Measurements from ENCODE around the gene MXD3. TPM values are rescaled to one million over a fixed set of nuclear protein-coding genes. Genes with fewer than 3 reads are reported as not detected.
A peak's percentile ranks its signal among the peaks of the same experiment; 100 is the strongest.

The MXD3 gene
- total and polyA plus RNA-seq, 2 experiments from 2014 or later: 9.9 to 11.6 TPM

- peaks cover 25% of the 10 kb centered on the region for H3K4me1 Mint-ChIP-seq
- H3K36me3 Mint-ChIP-seq (ENCODE audit: low read depth): peaks cover 5% of the 10 kb centered on the region; the same call in 2 of the 3 replicates
- H3K27me3 Mint-ChIP-seq (ENCODE audit: insufficient read depth, low read depth, poor library complexity): peaks cover 18% of the 10 kb centered on the region
- Histone ChIP-seq H4K20me1 (replicated peaks; ENCODE audit: insufficient read depth) (peaks cover 2% of the 10 kb centered on the region; the same call in 1 of the 2 replicates), H3K27me3 (ENCODE audit: insufficient read depth) (no peaks in the 10 kb centered on the region; the same call in 1 of the 2 replicates), H3K36me3 (ENCODE audit: insufficient read depth) (peaks cover 6% of the 10 kb centered on the region; the same call in 1 of the 2 replicates), H3K4me3 (no peak overlapping the region), H3K27ac (ENCODE audit: low read depth) (no peak overlapping the region), H3F3A (replicated peaks; ENCODE audit: low read depth) (0 out of 2 replicates have a peak, but pooled peaks cover 6% of the 10 kb centered on the region), H3K79me2 (replicated peaks; ENCODE audit: insufficient read depth) (peaks cover 33% of the 10 kb centered on the region), H3K4me1 (ENCODE audit: insufficient read depth) (peaks cover 6% of the 10 kb centered on the region), H3K9me2 (ENCODE audit: insufficient read depth) (peaks cover 4% of the 10 kb centered on the region; the same call in 1 of the 2 replicates), H2AFZ (no peak overlapping the region), H3K4me2 (no peak overlapping the region)
- no peaks in the 10 kb centered on the region; the same call in 2 of the 3 replicates for H3K9me3 Mint-ChIP-seq
- DNase-seq (ENCODE audit: low spot score) (no peak), ATAC-seq (no peak)
- TF ChIP-seq, protein P1, sequence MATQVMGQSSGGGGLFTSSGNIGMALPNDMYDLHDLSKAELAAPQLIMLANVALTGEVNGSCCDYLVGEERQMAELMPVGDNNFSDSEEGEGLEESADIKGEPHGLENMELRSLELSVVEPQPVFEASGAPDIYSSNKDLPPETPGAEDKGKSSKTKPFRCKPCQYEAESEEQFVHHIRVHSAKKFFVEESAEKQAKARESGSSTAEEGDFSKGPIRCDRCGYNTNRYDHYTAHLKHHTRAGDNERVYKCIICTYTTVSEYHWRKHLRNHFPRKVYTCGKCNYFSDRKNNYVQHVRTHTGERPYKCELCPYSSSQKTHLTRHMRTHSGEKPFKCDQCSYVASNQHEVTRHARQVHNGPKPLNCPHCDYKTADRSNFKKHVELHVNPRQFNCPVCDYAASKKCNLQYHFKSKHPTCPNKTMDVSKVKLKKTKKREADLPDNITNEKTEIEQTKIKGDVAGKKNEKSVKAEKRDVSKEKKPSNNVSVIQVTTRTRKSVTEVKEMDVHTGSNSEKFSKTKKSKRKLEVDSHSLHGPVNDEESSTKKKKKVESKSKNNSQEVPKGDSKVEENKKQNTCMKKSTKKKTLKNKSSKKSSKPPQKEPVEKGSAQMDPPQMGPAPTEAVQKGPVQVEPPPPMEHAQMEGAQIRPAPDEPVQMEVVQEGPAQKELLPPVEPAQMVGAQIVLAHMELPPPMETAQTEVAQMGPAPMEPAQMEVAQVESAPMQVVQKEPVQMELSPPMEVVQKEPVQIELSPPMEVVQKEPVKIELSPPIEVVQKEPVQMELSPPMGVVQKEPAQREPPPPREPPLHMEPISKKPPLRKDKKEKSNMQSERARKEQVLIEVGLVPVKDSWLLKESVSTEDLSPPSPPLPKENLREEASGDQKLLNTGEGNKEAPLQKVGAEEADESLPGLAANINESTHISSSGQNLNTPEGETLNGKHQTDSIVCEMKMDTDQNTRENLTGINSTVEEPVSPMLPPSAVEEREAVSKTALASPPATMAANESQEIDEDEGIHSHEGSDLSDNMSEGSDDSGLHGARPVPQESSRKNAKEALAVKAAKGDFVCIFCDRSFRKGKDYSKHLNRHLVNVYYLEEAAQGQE (IDR thresholded peaks at IDR 0.05; ENCODE audit: unreplicated experiment): no peak
- TF ChIP-seq, protein P2, sequence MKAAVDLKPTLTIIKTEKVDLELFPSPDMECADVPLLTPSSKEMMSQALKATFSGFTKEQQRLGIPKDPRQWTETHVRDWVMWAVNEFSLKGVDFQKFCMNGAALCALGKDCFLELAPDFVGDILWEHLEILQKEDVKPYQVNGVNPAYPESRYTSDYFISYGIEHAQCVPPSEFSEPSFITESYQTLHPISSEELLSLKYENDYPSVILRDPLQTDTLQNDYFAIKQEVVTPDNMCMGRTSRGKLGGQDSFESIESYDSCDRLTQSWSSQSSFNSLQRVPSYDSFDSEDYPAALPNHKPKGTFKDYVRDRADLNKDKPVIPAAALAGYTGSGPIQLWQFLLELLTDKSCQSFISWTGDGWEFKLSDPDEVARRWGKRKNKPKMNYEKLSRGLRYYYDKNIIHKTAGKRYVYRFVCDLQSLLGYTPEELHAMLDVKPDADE (IDR thresholded peaks at IDR 0.05): no peak
- TF ChIP-seq EZH2 (IDR thresholded peaks at IDR 0.05; ENCODE audit: low read depth, unreplicated experiment): no peak
- TF ChIP-seq, protein P3, sequence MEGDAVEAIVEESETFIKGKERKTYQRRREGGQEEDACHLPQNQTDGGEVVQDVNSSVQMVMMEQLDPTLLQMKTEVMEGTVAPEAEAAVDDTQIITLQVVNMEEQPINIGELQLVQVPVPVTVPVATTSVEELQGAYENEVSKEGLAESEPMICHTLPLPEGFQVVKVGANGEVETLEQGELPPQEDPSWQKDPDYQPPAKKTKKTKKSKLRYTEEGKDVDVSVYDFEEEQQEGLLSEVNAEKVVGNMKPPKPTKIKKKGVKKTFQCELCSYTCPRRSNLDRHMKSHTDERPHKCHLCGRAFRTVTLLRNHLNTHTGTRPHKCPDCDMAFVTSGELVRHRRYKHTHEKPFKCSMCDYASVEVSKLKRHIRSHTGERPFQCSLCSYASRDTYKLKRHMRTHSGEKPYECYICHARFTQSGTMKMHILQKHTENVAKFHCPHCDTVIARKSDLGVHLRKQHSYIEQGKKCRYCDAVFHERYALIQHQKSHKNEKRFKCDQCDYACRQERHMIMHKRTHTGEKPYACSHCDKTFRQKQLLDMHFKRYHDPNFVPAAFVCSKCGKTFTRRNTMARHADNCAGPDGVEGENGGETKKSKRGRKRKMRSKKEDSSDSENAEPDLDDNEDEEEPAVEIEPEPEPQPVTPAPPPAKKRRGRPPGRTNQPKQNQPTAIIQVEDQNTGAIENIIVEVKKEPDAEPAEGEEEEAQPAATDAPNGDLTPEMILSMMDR (conservative IDR thresholded peaks at IDR 0.05; ENCODE audit: low read depth in 2 of 2): no peak
- TF ChIP-seq, protein P4, sequence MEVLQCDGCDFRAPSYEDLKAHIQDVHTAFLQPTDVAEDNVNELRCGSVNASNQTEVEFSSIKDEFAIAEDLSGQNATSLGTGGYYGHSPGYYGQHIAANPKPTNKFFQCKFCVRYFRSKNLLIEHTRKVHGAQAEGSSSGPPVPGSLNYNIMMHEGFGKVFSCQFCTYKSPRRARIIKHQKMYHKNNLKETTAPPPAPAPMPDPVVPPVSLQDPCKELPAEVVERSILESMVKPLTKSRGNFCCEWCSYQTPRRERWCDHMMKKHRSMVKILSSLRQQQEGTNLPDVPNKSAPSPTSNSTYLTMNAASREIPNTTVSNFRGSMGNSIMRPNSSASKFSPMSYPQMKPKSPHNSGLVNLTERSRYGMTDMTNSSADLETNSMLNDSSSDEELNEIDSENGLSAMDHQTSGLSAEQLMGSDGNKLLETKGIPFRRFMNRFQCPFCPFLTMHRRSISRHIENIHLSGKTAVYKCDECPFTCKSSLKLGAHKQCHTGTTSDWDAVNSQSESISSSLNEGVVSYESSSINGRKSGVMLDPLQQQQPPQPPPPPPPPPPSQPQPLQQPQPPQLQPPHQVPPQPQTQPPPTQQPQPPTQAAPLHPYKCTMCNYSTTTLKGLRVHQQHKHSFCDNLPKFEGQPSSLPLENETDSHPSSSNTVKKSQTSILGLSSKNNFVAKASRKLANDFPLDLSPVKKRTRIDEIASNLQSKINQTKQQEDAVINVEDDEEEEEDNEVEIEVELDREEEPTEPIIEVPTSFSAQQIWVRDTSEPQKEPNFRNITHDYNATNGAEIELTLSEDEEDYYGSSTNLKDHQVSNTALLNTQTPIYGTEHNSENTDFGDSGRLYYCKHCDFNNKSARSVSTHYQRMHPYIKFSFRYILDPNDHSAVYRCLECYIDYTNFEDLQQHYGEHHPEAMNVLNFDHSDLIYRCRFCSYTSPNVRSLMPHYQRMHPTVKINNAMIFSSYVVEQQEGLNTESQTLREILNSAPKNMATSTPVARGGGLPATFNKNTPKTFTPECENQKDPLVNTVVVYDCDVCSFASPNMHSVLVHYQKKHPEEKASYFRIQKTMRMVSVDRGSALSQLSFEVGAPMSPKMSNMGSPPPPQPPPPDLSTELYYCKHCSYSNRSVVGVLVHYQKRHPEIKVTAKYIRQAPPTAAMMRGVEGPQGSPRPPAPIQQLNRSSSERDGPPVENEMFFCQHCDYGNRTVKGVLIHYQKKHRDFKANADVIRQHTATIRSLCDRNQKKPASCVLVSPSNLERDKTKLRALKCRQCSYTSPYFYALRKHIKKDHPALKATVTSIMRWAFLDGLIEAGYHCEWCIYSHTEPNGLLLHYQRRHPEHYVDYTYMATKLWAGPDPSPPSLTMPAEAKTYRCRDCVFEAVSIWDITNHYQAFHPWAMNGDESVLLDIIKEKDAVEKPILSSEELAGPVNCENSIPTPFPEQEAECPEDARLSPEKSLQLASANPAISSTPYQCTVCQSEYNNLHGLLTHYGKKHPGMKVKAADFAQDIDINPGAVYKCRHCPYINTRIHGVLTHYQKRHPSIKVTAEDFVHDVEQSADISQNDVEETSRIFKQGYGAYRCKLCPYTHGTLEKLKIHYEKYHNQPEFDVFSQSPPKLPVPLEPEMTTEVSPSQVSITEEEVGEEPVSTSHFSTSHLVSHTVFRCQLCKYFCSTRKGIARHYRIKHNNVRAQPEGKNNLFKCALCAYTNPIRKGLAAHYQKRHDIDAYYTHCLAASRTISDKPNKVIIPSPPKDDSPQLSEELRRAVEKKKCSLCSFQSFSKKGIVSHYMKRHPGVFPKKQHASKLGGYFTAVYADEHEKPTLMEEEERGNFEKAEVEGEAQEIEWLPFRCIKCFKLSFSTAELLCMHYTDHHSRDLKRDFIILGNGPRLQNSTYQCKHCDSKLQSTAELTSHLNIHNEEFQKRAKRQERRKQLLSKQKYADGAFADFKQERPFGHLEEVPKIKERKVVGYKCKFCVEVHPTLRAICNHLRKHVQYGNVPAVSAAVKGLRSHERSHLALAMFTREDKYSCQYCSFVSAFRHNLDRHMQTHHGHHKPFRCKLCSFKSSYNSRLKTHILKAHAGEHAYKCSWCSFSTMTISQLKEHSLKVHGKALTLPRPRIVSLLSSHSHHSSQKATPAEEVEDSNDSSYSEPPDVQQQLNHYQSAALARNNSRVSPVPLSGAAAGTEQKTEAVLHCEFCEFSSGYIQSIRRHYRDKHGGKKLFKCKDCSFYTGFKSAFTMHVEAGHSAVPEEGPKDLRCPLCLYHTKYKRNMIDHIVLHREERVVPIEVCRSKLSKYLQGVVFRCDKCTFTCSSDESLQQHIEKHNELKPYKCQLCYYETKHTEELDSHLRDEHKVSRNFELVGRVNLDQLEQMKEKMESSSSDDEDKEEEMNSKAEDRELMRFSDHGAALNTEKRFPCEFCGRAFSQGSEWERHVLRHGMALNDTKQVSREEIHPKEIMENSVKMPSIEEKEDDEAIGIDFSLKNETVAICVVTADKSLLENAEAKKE (CRISPR knock-in tag; IDR thresholded peaks at IDR 0.05): no peak
- TF ChIP-seq POLR2AphosphoS5 (IDR thresholded peaks at IDR 0.05; ENCODE audit: low read depth): no peak
- TF ChIP-seq ZNF114 (CRISPR knock-in tag; IDR thresholded peaks at IDR 0.05): no peak
- TF ChIP-seq JUNB (IDR thresholded peaks at IDR 0.05; ENCODE audit: unreplicated experiment): no peak
- TF ChIP-seq EZH2phosphoT487 (IDR thresholded peaks at IDR 0.05; ENCODE audit: unreplicated experiment): no peak
- no peak for TF ChIP-seq STAT1 (IDR thresholded peaks at IDR 0.05; ENCODE audit: unreplicated experiment)
- no peak for TF ChIP-seq CREB1 (CRISPR knock-in tag; IDR thresholded peaks at IDR 0.05; ENCODE audit: low read depth)
- no peak for TF ChIP-seq ZNF331 (CRISPR knock-in tag; IDR thresholded peaks at IDR 0.05; ENCODE audit: low read depth)
- no peak for TF ChIP-seq NANOG (IDR thresholded peaks at IDR 0.05; ENCODE audit: borderline replicate concordance)
- no peak overlapping the region for H3K27ac Mint-ChIP-seq
- H3K4me3 Mint-ChIP-seq: peak overlapping the region; percentile 49
These were observed 41.4 kb upstream of the MXD3 start for GRCh38 chr5:177353093-177353492.

Measured in GM23338 (cell line).